HepG2 (cell line): ENCODE data around the gene SCFD2. TPM values are rescaled to one million over a fixed set of nuclear protein-coding genes. Genes with fewer than 3 reads are reported as not detected.

Experiments used
- ATAC-seq: fragments of 200-7000 bp; cut with Tn5 transposase; 3 replicates; pipeline ENCODE4 v1.9.1; 2020; ENCODE audit warnings: mild to moderate bottlenecking, moderate library complexity
- BruUV-seq: library from RNA; stranded (reverse); fragments of 400-500 nt; replicated peaks from 2 replicates; lab custom pipeline; 2021; lab: Mats Ljungman, UMichigan
- CTCF ChIA-PET: fragments of 300-600 bp; formaldehyde crosslinking; extraction: SDS; loops from one replicate; lab custom pipeline; 2021; ENCODE audit warnings: low total read pairs, inconsistent platforms, low intra/inter-chr PET ratio; lab: Yijun Ruan, JAX
- POLR2A ChIA-PET: fragments of 350-600 bp; sonication (Branson Sonifier 250); formaldehyde crosslinking; loops from one replicate; lab custom pipeline; 2020; ENCODE audit warnings: antibody characterized with exemption, inconsistent platforms; lab: Yijun Ruan, JAX
- DNase-seq: peaks from one replicate; pipeline ENCODE4 v3.0.0-alpha.2; 2015; ENCODE audit warnings: low spot score
- FAIRE-seq: peaks from 3 replicates; lab custom pipeline; 2011; peaks lifted over from hg19 to GRCh38; lab: Jason Lieb, UNC
- H2AFZ ChIP-seq: one replicate; pipeline ENCODE4 v1.6.1; 2011; ENCODE audit warnings: low read length, inconsistent platforms
- H3K27ac ChIP-seq: fragments of 300-600 bp; 3 replicates; pipeline ENCODE4 v1.8.0; 2011; ENCODE audit warnings: mixed run types, mild to moderate bottlenecking, mixed read lengths, low read length, inconsistent platforms; ENCODE audit not compliant: insufficient read depth; ENCODE audit errors: extremely low read length
- H3K27me3 ChIP-seq, 2 experiments: fragments of 200-600 bp in 1 of 2; 2 replicates in 1 of 2; 3 replicates in 1 of 2; pipeline versions ENCODE4 v1.6.0 to v1.8.0; 2011; ENCODE audit warnings: low read length in 2 of 2, mild to moderate bottlenecking in 2 of 2, moderate library complexity in 2 of 2, inconsistent platforms in 1 of 2; ENCODE audit not compliant: insufficient read depth in 2 of 2, control insufficient read depth in 1 of 2
- H3K36me3 ChIP-seq, 2 experiments: fragments of 200-600 bp in 1 of 2; replicated peaks in 1 of 2; 2 replicates in 1 of 2; 3 replicates in 1 of 2; pipeline versions ENCODE4 v1.5.1 to v1.8.0; 2011; ENCODE audit warnings: low read length in 2 of 2, inconsistent platforms in 1 of 2; ENCODE audit not compliant: insufficient read depth in 2 of 2, control insufficient read depth in 1 of 2
- H3K4me1 ChIP-seq: 2 replicates; pipeline ENCODE4 v1.5.1; 2012; ENCODE audit warnings: low read length, inconsistent platforms; ENCODE audit not compliant: insufficient read depth
- H3K4me2 ChIP-seq: 2 replicates; pipeline ENCODE4 v1.6.0; 2011; ENCODE audit warnings: low read depth, low read length, inconsistent platforms
- H3K4me3 ChIP-seq, 3 experiments: fragments of 200-600 bp in 1 of 3; sonication (generic), shearing (Covaris generic) in 1 of 3; replicated peaks in 1 of 3; 2 replicates each; pipeline ENCODE4 v1.5.1; 2011 to 2016; ENCODE audit warnings: low read length in 3 of 3, inconsistent platforms in 2 of 3, low read depth in 2 of 3, mild to moderate bottlenecking in 2 of 3, control low read depth in 1 of 3, mixed read lengths in 1 of 3; ENCODE audit not compliant: insufficient read depth in 1 of 3
- H3K79me2 ChIP-seq: one replicate; pipeline ENCODE4 v1.6.1; 2011; ENCODE audit warnings: low read length, inconsistent platforms; ENCODE audit not compliant: insufficient read depth
- H3K9ac ChIP-seq: 2 replicates; pipeline ENCODE4 v1.6.0; 2011; ENCODE audit warnings: mild to moderate bottlenecking, low read depth, low read length, inconsistent platforms; ENCODE audit not compliant: insufficient read depth
- H3K9me3 ChIP-seq: 2 replicates; pipeline ENCODE4 v1.5.1; 2012; ENCODE audit warnings: mild to moderate bottlenecking, low read length
- H4K20me1 ChIP-seq: 2 replicates; pipeline ENCODE4 v1.6.0; 2011; ENCODE audit warnings: inconsistent platforms, mild to moderate bottlenecking, low read length, moderate library complexity; ENCODE audit not compliant: insufficient read depth
- ATF7 ChIP-seq, 2 experiments: fragments of 450-650 bp in 1 of 2; sonication (generic) in 1 of 2; formaldehyde crosslinking in 1 of 2; IDR thresholded peaks; 2 replicates each; pipeline versions ENCODE4 v1.4.0 to v1.6.1; 2016 to 2020; ENCODE audit warnings: antibody characterized with exemption in 1 of 2, mild to moderate bottlenecking in 1 of 2, missing genetic modification reagents in 1 of 2
- EED ChIP-seq: sonication (generic); formaldehyde crosslinking; IDR thresholded peaks from 2 replicates; pipeline ENCODE4 v1.5.0; 2020; ENCODE audit warnings: mild to moderate bottlenecking, missing genetic modification reagents
- HES4 ChIP-seq: sonication (generic); formaldehyde crosslinking; IDR thresholded peaks from 2 replicates; pipeline ENCODE4 v1.9.0; 2021; ENCODE audit warnings: mild to moderate bottlenecking, missing genetic modification reagents, borderline replicate concordance
- HOMEZ ChIP-seq: IDR thresholded peaks from 2 replicates; pipeline ENCODE4 v1.6.1; 2016; ENCODE audit warnings: low read depth
- ISX ChIP-seq: sonication (generic); formaldehyde crosslinking; conservative IDR thresholded peaks from 2 replicates; pipeline ENCODE4 v1.5.0; 2020; ENCODE audit warnings: missing genetic modification reagents
- MTA1 ChIP-seq: sonication (generic); formaldehyde crosslinking; IDR thresholded peaks from 2 replicates; pipeline ENCODE4 v1.4.0; 2020; ENCODE audit warnings: missing genetic modification reagents, mild to moderate bottlenecking, borderline replicate concordance
- NCOA2 ChIP-seq: sonication (generic); formaldehyde crosslinking; IDR thresholded peaks from 2 replicates; pipeline ENCODE4 v1.8.0; 2022; ENCODE audit warnings: inconsistent platforms
- NFKBIZ ChIP-seq: IDR thresholded peaks from 2 replicates; pipeline ENCODE4 v1.6.1; 2018; ENCODE audit warnings: missing genetic modification reagents, missing compliant biosample characterization
- POLR2AphosphoS2 ChIP-seq: IDR thresholded peaks from 2 replicates; pipeline ENCODE4 v1.6.1; 2011; ENCODE audit warnings: low read depth, low read length, improper control_type of control experiment
- SP4 ChIP-seq: sonication (generic); formaldehyde crosslinking; IDR thresholded peaks from 2 replicates; pipeline ENCODE4 v1.8.1; 2023; ENCODE audit warnings: mild to moderate bottlenecking, missing genetic modification reagents
- ZNF44 ChIP-seq: sonication (generic); formaldehyde crosslinking; IDR thresholded peaks from 2 replicates; pipeline ENCODE4 v1.5.1; 2020; ENCODE audit warnings: mild to moderate bottlenecking, missing genetic modification reagents
- WGBS: methylation state at CpG from one replicate; pipeline ENCODE4 v1.1.6; 2017; ENCODE audit warnings: low lambda C conversion rate; 5-methylcytosine and 5-hydroxymethylcytosine counted together
- in situ Hi-C: cut with HindIII; loops from 2 replicates; pipeline ENCODE4 v1.10.0; 2017; ENCODE audit warnings: low pct_unique_long_range_greater_than_20kb; ENCODE audit not compliant: extremely low pct_ligation_motif_present
- intact Hi-C: fragments of 100-400 bp; cut with micrococcal nuclease; formaldehyde crosslinking; loops from one replicate; pipeline ENCODE4 v1.10.0; 2022; ENCODE audit not compliant: unreplicated experiment
- polyA plus RNA-seq, 8 experiments: library from polyadenylated mRNA; depleted of rRNA in 3 of 8; stranded (reverse) in 7 of 8; unstranded in 1 of 8; fragments of >200 nt; fragmentation: Illumina TruSeq in 4 of 8; extraction: Trizol in 4 of 8; gene quantifications; 2 replicates each; pipeline versions ENCODE4 v1.2.1 to v1.2.3, GENCODE V29; 2011 to 2016; ENCODE audit warnings: low read depth in 4 of 8, missing spikeins in 1 of 8, mixed read lengths in 1 of 8; ENCODE audit not compliant: insufficient read depth in 1 of 8
- total RNA-seq, 5 experiments: library from RNA; depleted of rRNA; stranded (reverse); fragments of >200 nt; fragmentation: Illumina TruSeq; extraction: Trizol; gene quantifications; 2 replicates each; pipeline ENCODE4 v1.2.3, GENCODE V29; 2016; ENCODE audit warnings: low read depth in 1 of 5
- TF ChIP-seq, protein P1 (sequence below), 2 experiments: IDR thresholded peaks; 2 replicates each; pipeline ENCODE4 v1.6.1; 2011 to 2012; ENCODE audit warnings: low read length in 2 of 2, borderline replicate concordance in 1 of 2, low read depth in 1 of 2, mild to moderate bottlenecking in 1 of 2, moderate library complexity in 1 of 2
- TF ChIP-seq, protein P2 (sequence below): sonication (generic); formaldehyde crosslinking; IDR thresholded peaks from 2 replicates; pipeline ENCODE4 v1.5.0; 2020; ENCODE audit warnings: missing genetic modification reagents
- TF ChIP-seq, protein P3 (sequence below): sonication (generic); formaldehyde crosslinking; IDR thresholded peaks from 2 replicates; pipeline ENCODE4 v1.4.0; 2020; ENCODE audit warnings: missing genetic modification reagents, borderline replicate concordance

The SCFD2 gene
- total and polyA plus RNA-seq, 2 of the 13 experiments (the other 11 are each of a cell fraction or from before 2014, with no cell fraction given): 4.6 to 15.6 TPM

- H3K4me1 ChIP-seq: no peaks in the 10 kb centered on the region
- ChIA-PET CTCF (no interaction called here), POLR2A (no interaction called here)
- no peak overlapping the region for H3K27ac ChIP-seq
- H3K79me2 ChIP-seq: no peaks in the 10 kb centered on the region
- H4K20me1 ChIP-seq: no peaks in the 10 kb centered on the region
- no peaks in the 10 kb centered on the region for H3K27me3 ChIP-seq
- intact Hi-C loops: no loop called here
- TF ChIP-seq EED (CRISPR knock-in tag) (no peak), HES4 (CRISPR knock-in tag) (no peak), HOMEZ (CRISPR knock-in tag) (no peak), NCOA2 (no peak), ZNF44 (CRISPR knock-in tag) (no peak), NFKBIZ (CRISPR knock-in tag) (no peak), MTA1 (CRISPR knock-in tag) (no peak), ATF7 (IDR thresholded peaks at IDR 0.05) (no peak), ATF7 (CRISPR knock-in tag; IDR thresholded peaks at IDR 0.05) (no peak), ISX (no peak), POLR2AphosphoS2 (no peak), SP4 (CRISPR knock-in tag) (no peak)
- TF ChIP-seq, protein P1, sequence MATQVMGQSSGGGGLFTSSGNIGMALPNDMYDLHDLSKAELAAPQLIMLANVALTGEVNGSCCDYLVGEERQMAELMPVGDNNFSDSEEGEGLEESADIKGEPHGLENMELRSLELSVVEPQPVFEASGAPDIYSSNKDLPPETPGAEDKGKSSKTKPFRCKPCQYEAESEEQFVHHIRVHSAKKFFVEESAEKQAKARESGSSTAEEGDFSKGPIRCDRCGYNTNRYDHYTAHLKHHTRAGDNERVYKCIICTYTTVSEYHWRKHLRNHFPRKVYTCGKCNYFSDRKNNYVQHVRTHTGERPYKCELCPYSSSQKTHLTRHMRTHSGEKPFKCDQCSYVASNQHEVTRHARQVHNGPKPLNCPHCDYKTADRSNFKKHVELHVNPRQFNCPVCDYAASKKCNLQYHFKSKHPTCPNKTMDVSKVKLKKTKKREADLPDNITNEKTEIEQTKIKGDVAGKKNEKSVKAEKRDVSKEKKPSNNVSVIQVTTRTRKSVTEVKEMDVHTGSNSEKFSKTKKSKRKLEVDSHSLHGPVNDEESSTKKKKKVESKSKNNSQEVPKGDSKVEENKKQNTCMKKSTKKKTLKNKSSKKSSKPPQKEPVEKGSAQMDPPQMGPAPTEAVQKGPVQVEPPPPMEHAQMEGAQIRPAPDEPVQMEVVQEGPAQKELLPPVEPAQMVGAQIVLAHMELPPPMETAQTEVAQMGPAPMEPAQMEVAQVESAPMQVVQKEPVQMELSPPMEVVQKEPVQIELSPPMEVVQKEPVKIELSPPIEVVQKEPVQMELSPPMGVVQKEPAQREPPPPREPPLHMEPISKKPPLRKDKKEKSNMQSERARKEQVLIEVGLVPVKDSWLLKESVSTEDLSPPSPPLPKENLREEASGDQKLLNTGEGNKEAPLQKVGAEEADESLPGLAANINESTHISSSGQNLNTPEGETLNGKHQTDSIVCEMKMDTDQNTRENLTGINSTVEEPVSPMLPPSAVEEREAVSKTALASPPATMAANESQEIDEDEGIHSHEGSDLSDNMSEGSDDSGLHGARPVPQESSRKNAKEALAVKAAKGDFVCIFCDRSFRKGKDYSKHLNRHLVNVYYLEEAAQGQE (IDR thresholded peaks at IDR 0.05; ENCODE audit: borderline replicate concordance in 1 of 2, low read depth in 1 of 2, low read length in 2 of 2): no peak
- TF ChIP-seq, protein P2, sequence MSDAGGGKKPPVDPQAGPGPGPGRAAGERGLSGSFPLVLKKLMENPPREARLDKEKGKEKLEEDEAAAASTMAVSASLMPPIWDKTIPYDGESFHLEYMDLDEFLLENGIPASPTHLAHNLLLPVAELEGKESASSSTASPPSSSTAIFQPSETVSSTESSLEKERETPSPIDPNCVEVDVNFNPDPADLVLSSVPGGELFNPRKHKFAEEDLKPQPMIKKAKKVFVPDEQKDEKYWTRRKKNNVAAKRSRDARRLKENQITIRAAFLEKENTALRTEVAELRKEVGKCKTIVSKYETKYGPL: no peak
- TF ChIP-seq, protein P3, sequence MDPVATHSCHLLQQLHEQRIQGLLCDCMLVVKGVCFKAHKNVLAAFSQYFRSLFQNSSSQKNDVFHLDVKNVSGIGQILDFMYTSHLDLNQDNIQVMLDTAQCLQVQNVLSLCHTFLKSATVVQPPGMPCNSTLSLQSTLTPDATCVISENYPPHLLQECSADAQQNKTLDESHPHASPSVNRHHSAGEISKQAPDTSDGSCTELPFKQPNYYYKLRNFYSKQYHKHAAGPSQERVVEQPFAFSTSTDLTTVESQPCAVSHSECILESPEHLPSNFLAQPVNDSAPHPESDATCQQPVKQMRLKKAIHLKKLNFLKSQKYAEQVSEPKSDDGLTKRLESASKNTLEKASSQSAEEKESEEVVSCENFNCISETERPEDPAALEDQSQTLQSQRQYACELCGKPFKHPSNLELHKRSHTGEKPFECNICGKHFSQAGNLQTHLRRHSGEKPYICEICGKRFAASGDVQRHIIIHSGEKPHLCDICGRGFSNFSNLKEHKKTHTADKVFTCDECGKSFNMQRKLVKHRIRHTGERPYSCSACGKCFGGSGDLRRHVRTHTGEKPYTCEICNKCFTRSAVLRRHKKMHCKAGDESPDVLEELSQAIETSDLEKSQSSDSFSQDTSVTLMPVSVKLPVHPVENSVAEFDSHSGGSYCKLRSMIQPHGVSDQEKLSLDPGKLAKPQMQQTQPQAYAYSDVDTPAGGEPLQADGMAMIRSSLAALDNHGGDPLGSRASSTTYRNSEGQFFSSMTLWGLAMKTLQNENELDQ (CRISPR knock-in tag): no peak
- TF ChIP-seq, all 625 proteins: peak for 0
- DNase-seq (no peak), FAIRE-seq (no peak), ATAC-seq (no peak)
- 100% methylated on average over 2 of the region's 2 CpGs for WGBS
- Histone ChIP-seq H3K4me2 (no peak overlapping the region), H3K9me3 (no peaks in the 10 kb centered on the region), H3K36me3 (no peaks in the 10 kb centered on the region), H3K4me3 (no peak overlapping the region), H3K9ac (no peak overlapping the region), H2AFZ (no peak overlapping the region)
- in situ Hi-C loops: no loop called here
- no TSS peak for BruUV-seq
These were observed 132.6 kb downstream of the SCFD2 start for GRCh38 chr4:53233114-53233795.
